LNCAP (cell line): ENCODE data around the gene ANGPTL8.

Experiments used
- CTCF ChIP-seq: fragments of 450-650 bp; IDR thresholded peaks from 2 replicates; pipeline ENCODE4 v1.5.1; 2017; ENCODE audit warnings: mild to moderate bottlenecking

The ANGPTL8 gene

GRCh38 chr19:11242864-11243797 lies 3.7 kb downstream of the ANGPTL8 start:
- TF ChIP-seq CTCF: peak; percentile 62

- TF ChIP-seq CTCF: no peak
Measured at GRCh38 chr19:11243798-11244169, 4.4 kb downstream of the ANGPTL8 start.

GRCh38 chr19:11244846-11245589 lies 5.6 kb downstream of the ANGPTL8 start:
- TF ChIP-seq CTCF: no peak

DNA sequence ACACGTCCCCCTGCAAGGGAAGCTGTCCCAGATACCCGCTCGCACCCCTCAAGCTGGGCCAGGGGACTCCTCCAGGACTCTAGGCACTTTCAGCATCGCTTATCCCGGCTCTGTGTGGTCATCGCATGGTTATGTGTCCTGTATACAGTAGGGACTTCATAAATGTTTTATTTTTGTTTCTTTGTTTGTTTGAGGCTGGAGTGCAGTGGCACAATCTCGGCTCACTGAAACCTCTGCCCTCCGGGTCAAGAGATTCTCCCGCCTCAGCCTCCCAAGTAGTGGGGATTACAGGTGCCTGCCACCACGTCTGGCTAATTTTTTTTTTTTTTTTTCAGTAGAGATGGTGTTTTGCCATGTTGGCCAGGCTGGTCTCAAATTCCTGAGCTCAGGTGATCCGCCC lies 7.5 kb downstream of the ANGPTL8 start:
- no peak for TF ChIP-seq CTCF

DNA sequence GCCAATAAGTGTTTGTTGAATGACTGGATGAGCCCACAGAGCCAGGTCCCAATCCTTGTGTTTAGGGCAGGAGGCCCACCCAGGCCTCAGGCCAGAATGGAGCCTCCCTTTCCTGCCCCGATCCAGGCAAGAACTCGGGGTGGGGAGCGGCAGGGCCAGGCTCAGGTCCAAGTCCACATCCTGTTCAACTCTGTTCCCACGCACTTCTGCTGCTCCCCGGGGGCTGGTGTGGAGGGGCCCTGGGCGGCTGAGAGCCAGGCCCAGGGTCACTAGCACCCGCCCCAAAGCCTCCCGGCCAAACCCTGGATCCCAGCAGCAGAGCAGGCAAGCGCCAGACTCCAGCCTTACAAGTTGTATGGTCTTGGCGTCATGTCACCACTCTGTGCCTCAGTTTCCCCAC lies 8.0 kb downstream of the ANGPTL8 start:
- no peak for TF ChIP-seq CTCF

- no peak for TF ChIP-seq CTCF
Measured at GRCh38 chr19:11247934-11248333, 8.5 kb downstream of the ANGPTL8 start.

DNA sequence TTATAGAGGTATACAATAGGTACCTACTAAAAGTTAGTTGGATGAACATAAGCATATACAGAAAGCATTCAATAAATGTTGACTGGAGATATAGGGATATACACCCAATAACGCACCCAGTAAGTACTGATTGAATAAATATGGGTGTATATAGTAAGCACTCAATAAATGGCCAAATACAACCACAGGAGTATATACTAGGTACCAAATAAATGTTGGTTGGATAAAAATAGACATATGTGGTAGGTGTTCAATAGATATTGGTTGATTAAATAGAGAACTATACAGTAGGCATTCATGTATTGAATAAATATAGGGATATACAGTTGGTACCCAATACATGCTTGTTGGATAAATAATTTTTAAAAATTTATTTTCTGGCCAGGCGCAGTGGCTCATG lies 9.4 kb downstream of the ANGPTL8 start:
- TF ChIP-seq CTCF: no peak
